Liver (tissue), 9 donors: ENCODE results near the gene MYO1B. TPM values are rescaled to one million over a fixed set of nuclear protein-coding genes. Genes with fewer than 3 reads are reported as not detected.

ENCODE experiments used
- DNase-seq: peaks from one replicate; pipeline ENCODE4 v3.0.0-alpha.2; 2017; ENCODE audit warnings: low spot score
- H3K27ac ChIP-seq, 2 donors: one replicate each; pipeline ENCODE4 v1.7.0; 2013; ENCODE audit warnings: inconsistent platforms in 2 of 2, low read length in 2 of 2, control low read depth in 1 of 2, low read depth in 1 of 2, mild to moderate bottlenecking in 1 of 2
- H3K27me3 ChIP-seq, 4 donors: one replicate each; pipeline versions ENCODE4 v1.6.1 to v1.7.0; 2013; ENCODE audit warnings: low read length in 3 of 4, inconsistent platforms in 1 of 4, mild to moderate bottlenecking in 1 of 4, moderate library complexity in 1 of 4; ENCODE audit not compliant: control insufficient read depth in 4 of 4, insufficient read depth in 4 of 4
- H3K36me3 ChIP-seq, 4 donors: one replicate each; pipeline versions ENCODE4 v1.6.1 to v1.7.0; 2013; ENCODE audit warnings: low read length in 3 of 4, mild to moderate bottlenecking in 3 of 4, low read depth in 1 of 4, moderate library complexity in 1 of 4; ENCODE audit not compliant: control insufficient read depth in 4 of 4, insufficient read depth in 3 of 4
- H3K4me1 ChIP-seq, 4 donors: one replicate each; pipeline versions ENCODE4 v1.6.1 to v1.7.0; 2013; ENCODE audit warnings: low read length in 3 of 4, mild to moderate bottlenecking in 3 of 4, moderate library complexity in 1 of 4; ENCODE audit not compliant: control insufficient read depth in 4 of 4, insufficient read depth in 4 of 4
- H3K4me3 ChIP-seq, 3 donors: one replicate each; pipeline versions ENCODE4 v1.6.1 to v1.7.0; 2013; ENCODE audit warnings: low read length in 3 of 3, control low read depth in 1 of 3, low read depth in 1 of 3, mild to moderate bottlenecking in 1 of 3
- H3K9ac ChIP-seq, 2 donors: one replicate each; pipeline ENCODE4 v1.7.0; 2013; ENCODE audit warnings: low read length in 2 of 2, mild to moderate bottlenecking in 2 of 2, moderate library complexity in 2 of 2, control low read depth in 1 of 2, low read depth in 1 of 2
- H3K9me3 ChIP-seq, 4 donors: one replicate each; pipeline versions ENCODE4 v1.6.1 to v1.7.0; 2013; ENCODE audit warnings: low read length in 3 of 4; ENCODE audit not compliant: control insufficient read depth in 4 of 4
- ATF3 ChIP-seq: IDR thresholded peaks from 2 replicates; pipeline ENCODE4 v1.6.1; 2016; ENCODE audit warnings: antibody characterized with exemption
- CTCF ChIP-seq: fragments of 150-350 bp; IDR thresholded peaks from 2 replicates; pipeline ENCODE4 v1.5.1; 2017; ENCODE audit warnings: improper control_type of control experiment, low read depth, low read length; ENCODE audit not compliant: missing input control
- EGR1 ChIP-seq, 2 donors: IDR thresholded peaks; 2 replicates each; pipeline ENCODE4 v1.6.1; 2016 to 2018; ENCODE audit warnings: antibody characterized with exemption in 2 of 2, low read depth in 2 of 2
- FOXA1 ChIP-seq: IDR thresholded peaks from 2 replicates; pipeline ENCODE4 v1.6.1; 2016; ENCODE audit warnings: antibody characterized with exemption
- FOXA2 ChIP-seq: IDR thresholded peaks from 2 replicates; pipeline ENCODE4 v1.6.1; 2016; ENCODE audit warnings: antibody characterized with exemption
- GABPA ChIP-seq, 2 donors: IDR thresholded peaks in 1 of 2; conservative IDR thresholded peaks in 1 of 2; 2 replicates each; pipeline ENCODE4 v1.6.1; 2016; ENCODE audit warnings: antibody characterized with exemption in 2 of 2, mild to moderate bottlenecking in 1 of 2, moderate library complexity in 1 of 2
- HNF4A ChIP-seq, 2 donors: conservative IDR thresholded peaks; 2 replicates each; pipeline ENCODE4 v1.6.1; 2016; ENCODE audit warnings: antibody characterized with exemption in 2 of 2, mild to moderate bottlenecking in 2 of 2
- HNF4G ChIP-seq: IDR thresholded peaks from 2 replicates; pipeline ENCODE4 v1.6.1; 2016; ENCODE audit warnings: antibody characterized with exemption
- JUND ChIP-seq, 2 donors: IDR thresholded peaks; 2 replicates each; pipeline ENCODE4 v1.6.1; 2016; ENCODE audit warnings: antibody characterized with exemption in 2 of 2
- NR2F2 ChIP-seq: IDR thresholded peaks from 2 replicates; pipeline ENCODE4 v1.6.1; 2016; ENCODE audit warnings: antibody characterized with exemption
- RAD21 ChIP-seq, 2 donors: IDR thresholded peaks; 2 replicates each; pipeline ENCODE4 v1.6.1; 2016; ENCODE audit warnings: antibody characterized with exemption in 2 of 2, mild to moderate bottlenecking in 2 of 2
- REST ChIP-seq: IDR thresholded peaks from 2 replicates; pipeline ENCODE4 v1.6.1; 2016; ENCODE audit warnings: antibody characterized with exemption, mild to moderate bottlenecking
- RXRA ChIP-seq, 2 donors: IDR thresholded peaks; 2 replicates each; pipeline ENCODE4 v1.6.1; 2017 to 2018; ENCODE audit warnings: antibody characterized with exemption in 2 of 2, mild to moderate bottlenecking in 1 of 2
- SP1 ChIP-seq: IDR thresholded peaks from 2 replicates; pipeline ENCODE4 v1.6.1; 2018; ENCODE audit warnings: antibody characterized with exemption, mild to moderate bottlenecking
- YY1 ChIP-seq: IDR thresholded peaks from 2 replicates; pipeline ENCODE4 v1.6.1; 2016; ENCODE audit warnings: antibody characterized with exemption, mild to moderate bottlenecking
- whole genome bisulfite sequencing: extraction: QIAGEN DNeasy Blood & Tissue Kit; methylation state at CpG from one replicate; pipeline ENCODE4 v1.1.7; 2013; 5-methylcytosine and 5-hydroxymethylcytosine counted together
- polyA plus RNA-seq, 2 donors: library from polyadenylated mRNA; stranded (reverse) in 1 of 2; unstranded in 1 of 2; fragments of 200-250 nt in 1 of 2; fragments of >200 nt in 1 of 2; fragmentation: Nextera tagmentation in 1 of 2; extraction: Ambion mirVana in 1 of 2; gene quantifications; one replicate each; pipeline versions ENCODE4 v1.2.1 to v1.2.3, GENCODE V29; 2013 to 2015
- total RNA-seq, 2 donors: library from RNA; depleted of rRNA; stranded (reverse); fragments of >200 nt; gene quantifications; one replicate each; pipeline ENCODE4 v1.2.3, GENCODE V29; 2014
- TF ChIP-seq, protein P1 (sequence below): IDR thresholded peaks from 2 replicates; pipeline ENCODE4 v1.6.1; 2016; ENCODE audit warnings: antibody characterized with exemption
- TF ChIP-seq, protein P2 (sequence below): IDR thresholded peaks from 2 replicates; pipeline ENCODE4 v1.6.1; 2016; ENCODE audit warnings: antibody characterized with exemption
- donor health status: healthy.
- donor health status: healthy.
- donor health status: healthy.
- donor health status: healthy.
- donor health status: healthy.

Gene MYO1B
- total and polyA plus RNA-seq, 4 donors = 66.5 to 434 (median 117) TPM

DNA sequence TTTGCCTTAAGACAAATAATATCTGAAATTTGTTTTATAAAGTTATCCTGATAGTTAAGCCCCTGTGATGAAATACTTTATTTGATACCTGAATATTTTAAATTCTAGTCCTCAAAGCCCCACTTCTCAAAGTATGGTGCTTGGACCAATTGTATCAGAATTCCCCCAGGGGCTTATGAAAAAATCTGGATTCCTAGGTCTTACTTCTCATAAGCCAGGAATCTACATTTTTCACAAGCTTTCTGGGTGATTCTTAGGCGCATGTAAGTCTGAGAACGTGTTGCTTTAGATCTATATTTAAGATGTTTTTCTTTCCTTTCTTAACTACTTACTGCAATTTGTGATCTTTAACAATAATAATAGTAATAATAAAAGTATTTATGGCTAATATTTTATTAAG, 53.1 kb downstream of the MYO1B start:
- H3K36me3 ChIP-seq = peaks cover 0 to 16% (median 8%) of the 10 kb centered on the region in 4 donors
- 90% methylated on average over 2 of the region's 2 CpGs for WGBS
- DNase-seq = no peak
- H3K4me1 ChIP-seq = peaks cover 10 to 40% (median 32%) of the 10 kb centered on the region in 4 donors
- no peak overlapping the region for H3K9ac ChIP-seq
- H3K9me3 ChIP-seq = no peaks in the 10 kb centered on the region
- no peaks in the 10 kb centered on the region for H3K27me3 ChIP-seq
- H3K27ac ChIP-seq = no peak overlapping the region
- H3K4me3 ChIP-seq = no peak overlapping the region
- TF ChIP-seq JUND (IDR thresholded peaks at IDR 0.05) (no peak), RXRA (IDR thresholded peaks at IDR 0.05) (no peak), SP1 (no peak), REST (no peak), EGR1 (IDR thresholded peaks at IDR 0.05; ENCODE audit: low read depth in 2 of 2) (no peak), NR2F2 (no peak), GABPA (IDR thresholded peaks at IDR 0.05 in 1 of 2, conservative IDR thresholded peaks at IDR 0.05 in 1 of 2) (no peak), FOXA1 (no peak), FOXA2 (no peak), ATF3 (no peak), HNF4A (conservative IDR thresholded peaks at IDR 0.05) (no peak), CTCF (no peak)
- TF ChIP-seq, protein P1, sequence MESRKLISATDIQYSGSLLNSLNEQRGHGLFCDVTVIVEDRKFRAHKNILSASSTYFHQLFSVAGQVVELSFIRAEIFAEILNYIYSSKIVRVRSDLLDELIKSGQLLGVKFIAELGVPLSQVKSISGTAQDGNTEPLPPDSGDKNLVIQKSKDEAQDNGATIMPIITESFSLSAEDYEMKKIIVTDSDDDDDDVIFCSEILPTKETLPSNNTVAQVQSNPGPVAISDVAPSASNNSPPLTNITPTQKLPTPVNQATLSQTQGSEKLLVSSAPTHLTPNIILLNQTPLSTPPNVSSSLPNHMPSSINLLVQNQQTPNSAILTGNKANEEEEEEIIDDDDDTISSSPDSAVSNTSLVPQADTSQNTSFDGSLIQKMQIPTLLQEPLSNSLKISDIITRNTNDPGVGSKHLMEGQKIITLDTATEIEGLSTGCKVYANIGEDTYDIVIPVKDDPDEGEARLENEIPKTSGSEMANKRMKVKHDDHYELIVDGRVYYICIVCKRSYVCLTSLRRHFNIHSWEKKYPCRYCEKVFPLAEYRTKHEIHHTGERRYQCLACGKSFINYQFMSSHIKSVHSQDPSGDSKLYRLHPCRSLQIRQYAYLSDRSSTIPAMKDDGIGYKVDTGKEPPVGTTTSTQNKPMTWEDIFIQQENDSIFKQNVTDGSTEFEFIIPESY = no peak
- TF ChIP-seq, protein P2, sequence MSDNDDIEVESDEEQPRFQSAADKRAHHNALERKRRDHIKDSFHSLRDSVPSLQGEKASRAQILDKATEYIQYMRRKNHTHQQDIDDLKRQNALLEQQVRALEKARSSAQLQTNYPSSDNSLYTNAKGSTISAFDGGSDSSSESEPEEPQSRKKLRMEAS = no peak

- Histone ChIP-seq H3K4me3 (no peak overlapping the region), H3K27me3 (no peaks in the 10 kb centered on the region), H3K9ac (no peak overlapping the region), H3K9me3 (no peaks in the 10 kb centered on the region), H3K27ac (no peak overlapping the region), H3K36me3 (peaks cover 0 to 16% (median 8%) of the 10 kb centered on the region in 4 donors), H3K4me1 (peaks cover 10 to 40% (median 31%) of the 10 kb centered on the region in 4 donors)
- no peak for DNase-seq
- 58% methylated on average over 2 of the region's 2 CpGs for WGBS
- no peak for TF ChIP-seq FOXA1
- TF ChIP-seq GABPA (IDR thresholded peaks at IDR 0.05 in 1 of 2, conservative IDR thresholded peaks at IDR 0.05 in 1 of 2) = no peak
- TF ChIP-seq JUND (IDR thresholded peaks at IDR 0.05) = no peak
- TF ChIP-seq HNF4G = no peak
- TF ChIP-seq FOXA2 = no peak
- TF ChIP-seq, protein P2 = no peak
- no peak for TF ChIP-seq RAD21 (IDR thresholded peaks at IDR 0.05)
- TF ChIP-seq NR2F2 = no peak
- no peak for TF ChIP-seq RXRA (IDR thresholded peaks at IDR 0.05)
- TF ChIP-seq YY1 = no peak
- no peak for TF ChIP-seq ATF3
- TF ChIP-seq, protein P1 = no peak
- TF ChIP-seq SP1 = no peak
- TF ChIP-seq EGR1 (IDR thresholded peaks at IDR 0.05; ENCODE audit: low read depth in 2 of 2) = no peak
- no peak for TF ChIP-seq CTCF
Observed at GRCh38 chr2:191299010-191299409, 53.8 kb downstream of the MYO1B start.
